ENCODE results near the gene RCL1. TPM values are rescaled to one million over a fixed set of nuclear protein-coding genes. Genes with fewer than 3 reads are reported as not detected.

RCL1 gene
- polyA plus RNA-seq, 1 donor from 2014 or later, result 16.0 TPM

- peaks cover 8% of the 10 kb centered on the region for H3K36me3 Mint-ChIP-seq
- no peaks in the 10 kb centered on the region for H3K27me3 Mint-ChIP-seq
- H3K27ac Mint-ChIP-seq, result no peak overlapping the region
- no peak overlapping the region for H3K4me3 Mint-ChIP-seq
- H3K9me3 Mint-ChIP-seq, result peaks cover 0 to 2% (median 0%) of the 10 kb centered on the region in 3 donors
- peaks cover 0 to 4% (median 3%) of the 10 kb centered on the region in 3 donors for H3K4me1 Mint-ChIP-seq
These were observed 66.3 kb downstream of the RCL1 start for GRCh38 chr9:4859035-4859434.

- peaks cover 8% of the 10 kb centered on the region for H3K36me3 Mint-ChIP-seq
- H3K27me3 Mint-ChIP-seq, result no peaks in the 10 kb centered on the region
- no peak overlapping the region for H3K4me3 Mint-ChIP-seq
- H3K9me3 Mint-ChIP-seq, result peaks cover 0 to 2% (median 0%) of the 10 kb centered on the region in 3 donors
- H3K4me1 Mint-ChIP-seq, result peaks cover 0 to 3% (median 2%) of the 10 kb centered on the region in 3 donors
- H3K27ac Mint-ChIP-seq, result no peak overlapping the region
These were observed 67.6 kb downstream of the RCL1 start for GRCh38 chr9:4860383-4860782.

DNA sequence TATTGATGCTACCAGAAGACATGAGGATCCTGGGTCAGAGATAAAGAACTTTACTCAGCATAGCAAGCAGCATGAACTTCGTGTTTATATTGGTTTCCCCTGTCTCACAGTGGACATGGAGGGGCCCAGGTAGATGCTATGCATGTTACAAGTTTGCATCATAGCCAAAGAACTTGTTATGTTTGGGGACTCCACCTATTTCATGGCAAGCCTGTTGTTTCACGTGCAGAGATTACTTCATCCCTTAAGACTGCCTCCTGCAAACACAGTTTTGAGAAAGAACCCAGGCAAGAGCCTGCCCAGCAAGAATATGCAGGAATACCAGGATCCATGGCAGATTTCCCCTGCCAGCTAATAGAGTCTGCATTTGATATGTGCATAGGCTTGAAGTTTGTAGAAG, 68.4 kb downstream of the RCL1 start:
- Mint-ChIP-seq H3K27me3 (no peaks in the 10 kb centered on the region), H3K36me3 (peaks cover 8% of the 10 kb centered on the region), H3K27ac (no peak overlapping the region), H3K4me3 (no peak overlapping the region), H3K9me3 (peaks cover 0 to 2% (median 0%) of the 10 kb centered on the region in 3 donors), H3K4me1 (peaks cover 0 to 3% (median 1%) of the 10 kb centered on the region in 3 donors)

GRCh38 chr9:4861736-4862451, 69.2 kb downstream of the RCL1 start:
- H3K27me3 Mint-ChIP-seq, result no peaks in the 10 kb centered on the region

DNA sequence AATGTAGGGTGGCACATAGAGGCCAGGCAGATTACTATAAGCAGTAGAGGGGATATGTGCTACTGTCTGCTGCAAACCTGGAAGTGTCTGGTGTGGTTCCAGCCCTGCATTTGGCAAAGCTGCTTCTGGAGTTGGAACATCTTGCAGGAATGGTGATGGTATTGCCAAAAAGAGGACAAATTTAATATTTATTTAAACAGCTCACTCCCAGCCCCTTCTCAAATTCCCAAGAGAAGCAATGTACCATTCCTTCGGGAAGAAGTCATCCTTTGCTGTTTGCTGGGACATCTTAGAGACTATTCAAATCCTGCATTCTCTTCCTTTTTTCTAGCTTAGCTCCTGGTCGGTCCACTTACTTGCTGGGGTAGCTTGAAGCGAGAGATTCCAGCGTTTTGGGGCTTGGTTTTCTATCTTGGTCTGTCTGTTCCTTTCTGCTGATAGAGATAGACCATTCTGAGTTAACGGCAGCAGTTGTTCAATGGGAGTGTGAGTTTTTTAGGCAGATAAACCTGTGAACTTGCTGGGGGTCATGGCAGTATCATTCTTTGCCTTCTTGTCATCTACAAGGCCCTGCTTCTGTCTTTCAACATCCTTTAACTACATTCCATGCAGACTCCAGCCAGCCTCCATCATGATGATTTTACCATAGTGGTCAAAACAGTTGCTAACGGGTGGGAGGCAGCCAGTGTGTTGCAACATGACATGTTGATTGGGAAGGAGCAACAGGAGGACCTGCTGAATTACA, 69.9 kb downstream of the RCL1 start:
- Mint-ChIP-seq H3K4me1 (peaks cover 0 to under 1% (median 0%) of the 10 kb centered on the region in 3 donors), H3K4me3 (no peak overlapping the region), H3K36me3 (peaks cover 8% of the 10 kb centered on the region), H3K27me3 (no peaks in the 10 kb centered on the region), H3K27ac (no peak overlapping the region), H3K9me3 (peaks cover 0 to 2% (median 0%) of the 10 kb centered on the region in 3 donors)

More at GRCh38 chr9:4861736-4862451, 69.2 kb downstream of the RCL1 start:
- Mint-ChIP-seq H3K9me3 (peaks cover 0 to 2% (median 0%) of the 10 kb centered on the region in 3 donors), H3K27ac (no peak overlapping the region), H3K4me3 (no peak overlapping the region), H3K36me3 (peaks cover 8% of the 10 kb centered on the region), H3K4me1 (peaks cover 0 to 2% (median 1%) of the 10 kb centered on the region in 3 donors)

GRCh38 chr9:4864234-4864661, 71.5 kb downstream of the RCL1 start:
- Mint-ChIP-seq H3K36me3 (peaks cover 4% of the 10 kb centered on the region), H3K4me3 (no peak overlapping the region), H3K9me3 (no peaks in the 10 kb centered on the region), H3K27ac (no peak overlapping the region), H3K27me3 (no peaks in the 10 kb centered on the region), H3K4me1 (no peaks in the 10 kb centered on the region)

- Mint-ChIP-seq H3K36me3 (peaks cover 4% of the 10 kb centered on the region), H3K9me3 (no peaks in the 10 kb centered on the region), H3K27me3 (no peaks in the 10 kb centered on the region), H3K27ac (no peak overlapping the region), H3K4me1 (no peaks in the 10 kb centered on the region), H3K4me3 (peak overlapping the region in 1 of 4 donors; percentile 31)
These were observed 72.0 kb downstream of the RCL1 start for GRCh38 chr9:4864698-4865097.

DNA sequence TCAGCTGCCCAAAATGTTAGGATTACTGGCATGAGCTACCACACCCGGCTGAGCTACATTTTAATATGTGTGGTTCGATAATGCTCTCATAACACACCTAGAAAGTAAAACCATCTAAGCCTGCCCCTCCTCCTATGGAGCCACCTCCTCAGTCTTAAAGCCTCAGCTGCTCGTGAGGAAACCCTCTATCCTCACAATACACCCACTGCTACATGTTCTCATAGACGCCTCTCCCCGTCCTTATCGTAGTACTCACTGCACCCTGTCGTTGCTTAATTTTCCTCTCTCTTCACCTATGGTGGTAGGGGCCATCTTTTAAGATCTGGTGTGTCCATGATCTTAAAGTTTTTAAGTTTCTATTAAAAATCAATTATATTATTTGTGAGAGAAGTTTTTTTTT, 72.9 kb downstream of the RCL1 start:
- no peak overlapping the region for H3K27ac Mint-ChIP-seq

DNA sequence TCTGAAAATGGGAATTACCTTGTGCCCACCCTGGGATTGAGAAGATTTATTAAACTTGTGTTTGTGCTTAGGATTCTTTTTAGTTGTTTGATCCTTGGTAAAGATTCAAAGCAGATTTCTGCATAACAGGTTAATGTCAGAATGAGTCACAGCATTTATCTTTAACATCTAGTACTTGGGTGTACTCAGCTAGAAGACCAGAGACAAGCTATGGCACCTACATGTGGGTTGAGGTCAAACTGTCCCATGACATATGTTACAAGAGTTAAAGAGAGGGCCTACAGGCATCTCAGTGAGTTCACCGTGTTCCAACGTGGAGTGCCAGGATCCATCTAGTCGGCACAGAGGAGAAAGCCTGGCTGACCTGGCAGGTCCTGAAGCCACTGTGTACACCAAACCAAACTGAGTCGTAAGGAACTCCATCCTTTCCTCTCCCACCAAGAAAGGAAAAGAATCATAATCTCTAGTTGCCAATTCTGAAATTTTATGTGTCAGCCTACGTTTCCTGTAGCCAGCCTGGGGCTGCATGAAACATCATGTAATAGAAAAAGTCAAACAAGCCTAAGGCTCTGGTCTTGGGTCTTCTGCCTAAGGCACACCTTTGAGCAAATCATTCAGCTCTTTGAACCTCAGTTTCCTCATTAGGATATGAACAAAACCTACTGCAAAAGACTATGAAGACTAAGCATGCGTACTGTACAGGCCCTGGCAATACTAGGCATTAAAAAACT, 73.7 kb downstream of the RCL1 start:
- no peaks in the 10 kb centered on the region for H3K4me1 Mint-ChIP-seq
- no peak overlapping the region for H3K27ac Mint-ChIP-seq
- no peaks in the 10 kb centered on the region for H3K9me3 Mint-ChIP-seq
- no peaks in the 10 kb centered on the region for H3K36me3 Mint-ChIP-seq
- no peak overlapping the region for H3K4me3 Mint-ChIP-seq
- no peaks in the 10 kb centered on the region for H3K27me3 Mint-ChIP-seq

More for the DNA sequence above, 72.9 kb downstream of the RCL1 start:
- Mint-ChIP-seq H3K27me3 (no peaks in the 10 kb centered on the region), H3K36me3 (peaks cover 1% of the 10 kb centered on the region), H3K4me3 (no peak overlapping the region), H3K4me1 (no peaks in the 10 kb centered on the region), H3K9me3 (no peaks in the 10 kb centered on the region)

- peak overlapping the region in 1 of 3 donors; percentile 18 for H3K27ac Mint-ChIP-seq
- H3K4me1 Mint-ChIP-seq, result peaks cover 0 to 1% (median 0%) of the 10 kb centered on the region in 3 donors
- H3K36me3 Mint-ChIP-seq, result peaks cover 16% of the 10 kb centered on the region
- H3K27me3 Mint-ChIP-seq, result no peaks in the 10 kb centered on the region
- H3K4me3 Mint-ChIP-seq, result no peak overlapping the region
- H3K9me3 Mint-ChIP-seq, result no peaks in the 10 kb centered on the region
These were observed 80.3 kb downstream of the RCL1 start for GRCh38 chr9:4873066-4873465.

GRCh38 chr9:4875559-4875958, 82.8 kb downstream of the RCL1 start:
- Mint-ChIP-seq H3K4me1 (peaks cover 0 to 1% (median 0%) of the 10 kb centered on the region in 3 donors), H3K4me3 (no peak overlapping the region), H3K9me3 (no peaks in the 10 kb centered on the region), H3K36me3 (peaks cover 21% of the 10 kb centered on the region), H3K27me3 (no peaks in the 10 kb centered on the region), H3K27ac (no peak overlapping the region)

DNA sequence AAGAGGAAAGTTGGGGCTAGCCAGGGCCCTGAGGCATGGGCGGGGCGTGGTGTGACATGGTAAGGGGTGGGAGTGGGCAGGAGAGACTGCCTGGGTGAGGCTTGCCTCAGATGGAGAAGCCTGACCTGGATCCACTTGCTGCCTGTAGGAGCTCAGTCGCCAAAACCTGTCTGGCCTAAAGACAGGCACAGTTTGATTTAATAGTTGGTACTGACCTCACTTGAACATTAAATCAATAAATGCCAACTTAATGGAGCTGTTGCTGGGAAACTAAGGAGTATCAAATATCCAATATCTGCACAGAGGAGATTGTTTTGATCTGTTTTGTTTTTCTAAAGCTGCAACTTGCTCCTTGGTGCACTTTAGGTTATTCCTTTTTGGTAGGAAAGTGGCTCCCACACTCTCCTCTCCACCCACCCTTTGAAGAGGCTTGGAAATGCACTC, 86.4 kb downstream of the RCL1 start:
- H3K9me3 Mint-ChIP-seq, result no peaks in the 10 kb centered on the region

DNA sequence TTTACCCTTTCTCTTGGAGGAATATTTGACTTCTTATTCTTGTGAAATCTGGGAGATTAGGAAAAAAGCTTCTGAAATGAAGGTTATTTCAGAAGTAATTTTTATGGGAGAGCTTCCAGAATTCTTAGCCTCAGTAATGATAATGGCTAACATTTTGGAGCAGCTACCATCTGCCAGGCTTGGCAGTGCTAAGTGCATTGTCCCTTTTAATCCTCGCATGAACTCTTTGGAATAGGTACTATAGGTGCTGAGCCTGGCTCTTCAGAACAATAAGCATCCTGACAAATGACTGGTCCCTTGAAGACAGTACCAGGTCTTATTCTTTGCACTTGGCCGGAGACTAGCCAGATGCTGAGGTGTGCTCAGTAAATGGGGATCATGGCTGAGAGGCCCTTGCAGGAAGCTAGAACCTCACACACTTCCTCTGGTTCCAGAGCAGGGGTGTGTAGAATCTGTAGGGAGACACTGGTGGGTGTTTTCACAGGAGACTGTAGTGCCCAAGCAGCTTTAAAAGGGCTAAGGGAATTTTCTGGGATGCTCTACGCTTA, 90.7 kb downstream of the RCL1 start:
- Mint-ChIP-seq H3K27me3 (no peaks in the 10 kb centered on the region), H3K36me3 (peaks cover 14% of the 10 kb centered on the region), H3K4me3 (no peak overlapping the region), H3K27ac (no peak overlapping the region), H3K4me1 (peaks cover 0 to 7% (median 2%) of the 10 kb centered on the region in 3 donors), H3K9me3 (no peaks in the 10 kb centered on the region)

More for the DNA sequence above, 86.4 kb downstream of the RCL1 start:
- Mint-ChIP-seq H3K27me3 (no peaks in the 10 kb centered on the region), H3K27ac (no peak overlapping the region), H3K4me1 (peaks cover 0 to 2% (median 0%) of the 10 kb centered on the region in 3 donors), H3K36me3 (peaks cover 21% of the 10 kb centered on the region), H3K4me3 (no peak overlapping the region)

GRCh38 chr9:4886698-4887097, 94.0 kb downstream of the RCL1 start:
- Mint-ChIP-seq H3K36me3 (peaks cover 16% of the 10 kb centered on the region), H3K27me3 (no peaks in the 10 kb centered on the region), H3K9me3 (no peaks in the 10 kb centered on the region), H3K4me1 (peaks cover 0 to 7% (median 2%) of the 10 kb centered on the region in 3 donors), H3K4me3 (no peak overlapping the region), H3K27ac (no peak overlapping the region)

Data from IgD-negative memory B cell (primary cell).